Adrenal gland (tissue), 5 donors: ENCODE measurements around the gene RAVER2.

Experiments
- POLR2A ChIP-seq, 2 donors: fragments of 450-650 bp; IDR thresholded peaks; one replicate each; pipeline ENCODE4 v1.6.1; 2017; ENCODE audit warnings: antibody characterized with exemption in 2 of 2, mild to moderate bottlenecking in 2 of 2, moderate library complexity in 1 of 2
- TF ChIP-seq, protein P1 (sequence below), 6 experiments: fragments of 450-650 bp in 4 of 6; fragments of 200-600 bp in 2 of 6; sonication (generic) in 1 of 6; IDR thresholded peaks; 1 replicate in 5 of 6; 2 replicates in 1 of 6; pipeline versions ENCODE4 v1.5.1 to v1.8.0; 2016 to 2021; ENCODE audit warnings: antibody characterized with exemption in 6 of 6, mild to moderate bottlenecking in 2 of 6, moderate library complexity in 1 of 6
- donor health status: DM: no; HTN: no; CAD: no.

DNA sequence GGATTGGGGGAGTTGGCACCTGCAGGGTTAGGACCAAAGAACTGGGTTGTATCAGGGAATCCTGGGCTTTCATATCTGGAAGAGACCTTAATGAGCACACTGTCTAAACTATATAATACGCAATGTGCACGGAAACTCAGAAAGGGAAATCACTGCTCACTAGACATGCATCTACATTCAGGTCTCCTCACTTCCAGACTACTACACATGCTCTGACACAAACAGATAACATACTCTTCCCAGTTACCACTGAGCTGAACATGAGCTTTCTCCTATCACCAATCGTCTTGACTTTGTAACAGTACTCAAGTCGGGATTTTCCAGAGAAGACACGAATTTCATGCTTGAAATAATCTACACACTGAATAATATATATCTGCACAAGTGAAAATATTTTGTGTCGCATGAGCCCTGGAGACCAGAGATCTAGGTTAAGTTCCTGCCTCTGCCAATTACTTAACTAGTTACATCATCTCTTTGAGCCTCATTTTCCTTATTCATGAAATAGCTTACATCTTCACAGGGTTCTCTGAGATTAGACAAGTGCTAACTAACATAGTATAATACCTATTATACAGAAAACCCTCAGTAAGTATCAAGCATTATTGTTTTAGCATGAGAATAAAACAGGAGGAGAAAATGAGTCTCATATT is 120.4 kb downstream of the RAVER2 start:
- TF ChIP-seq, protein P1, sequence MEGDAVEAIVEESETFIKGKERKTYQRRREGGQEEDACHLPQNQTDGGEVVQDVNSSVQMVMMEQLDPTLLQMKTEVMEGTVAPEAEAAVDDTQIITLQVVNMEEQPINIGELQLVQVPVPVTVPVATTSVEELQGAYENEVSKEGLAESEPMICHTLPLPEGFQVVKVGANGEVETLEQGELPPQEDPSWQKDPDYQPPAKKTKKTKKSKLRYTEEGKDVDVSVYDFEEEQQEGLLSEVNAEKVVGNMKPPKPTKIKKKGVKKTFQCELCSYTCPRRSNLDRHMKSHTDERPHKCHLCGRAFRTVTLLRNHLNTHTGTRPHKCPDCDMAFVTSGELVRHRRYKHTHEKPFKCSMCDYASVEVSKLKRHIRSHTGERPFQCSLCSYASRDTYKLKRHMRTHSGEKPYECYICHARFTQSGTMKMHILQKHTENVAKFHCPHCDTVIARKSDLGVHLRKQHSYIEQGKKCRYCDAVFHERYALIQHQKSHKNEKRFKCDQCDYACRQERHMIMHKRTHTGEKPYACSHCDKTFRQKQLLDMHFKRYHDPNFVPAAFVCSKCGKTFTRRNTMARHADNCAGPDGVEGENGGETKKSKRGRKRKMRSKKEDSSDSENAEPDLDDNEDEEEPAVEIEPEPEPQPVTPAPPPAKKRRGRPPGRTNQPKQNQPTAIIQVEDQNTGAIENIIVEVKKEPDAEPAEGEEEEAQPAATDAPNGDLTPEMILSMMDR (IDR thresholded peaks at IDR 0.05) = no peak
- no peak for TF ChIP-seq POLR2A (IDR thresholded peaks at IDR 0.05)
